DOHH2 (cell line): ENCODE data around the gene ERBB2.
A peak's percentile ranks its signal among the peaks of the same experiment; 100 is the strongest.

Experiments used
- H3F3A ChIP-seq: fragments of 200-600 bp; sonication (generic), shearing (Covaris generic); 2 replicates; pipeline ENCODE4 v1.6.0; 2016; ENCODE audit warnings: antibody characterized with exemption, mild to moderate bottlenecking; ENCODE audit not compliant: control insufficient read depth, insufficient read depth
- H3K27ac ChIP-seq: fragments of 200-600 bp; sonication (generic); 2 replicates; pipeline ENCODE4 v1.5.1; 2014; ENCODE audit warnings: low read depth, mild to moderate bottlenecking, low read length, moderate library complexity
- H3K27me3 ChIP-seq: fragments of 200-600 bp; sonication (generic); 2 replicates; pipeline ENCODE4 v1.6.1; 2014; ENCODE audit warnings: mild to moderate bottlenecking, low read length, mixed read lengths; ENCODE audit not compliant: control insufficient read depth
- H3K36me3 ChIP-seq: fragments of 200-600 bp; sonication (generic); 2 replicates; pipeline ENCODE4 v1.6.1; 2014; ENCODE audit warnings: mild to moderate bottlenecking, low read length, moderate library complexity, mixed read lengths; ENCODE audit not compliant: control insufficient read depth
- H3K4me1 ChIP-seq: fragments of 200-600 bp; sonication (generic); 2 replicates; pipeline ENCODE4 v1.6.1; 2014; ENCODE audit warnings: mild to moderate bottlenecking, low read length, mixed read lengths; ENCODE audit not compliant: control insufficient read depth
- H3K4me2 ChIP-seq: fragments of 200-600 bp; sonication (generic); 2 replicates; pipeline ENCODE4 v1.6.0; 2014; ENCODE audit warnings: mild to moderate bottlenecking, low read length, moderate library complexity
- H3K4me3 ChIP-seq: fragments of 200-600 bp; sonication (generic); 2 replicates; pipeline ENCODE4 v1.5.1; 2014; ENCODE audit warnings: mild to moderate bottlenecking, low read length, mixed read lengths
- H3K79me2 ChIP-seq: fragments of 200-600 bp; sonication (generic); 2 replicates; pipeline ENCODE4 v1.6.1; 2014; ENCODE audit warnings: mild to moderate bottlenecking, low read length, mixed read lengths; ENCODE audit not compliant: control insufficient read depth
- H3K9me2 ChIP-seq: fragments of 200-600 bp; sonication (generic); replicated peaks from 2 replicates; pipeline ENCODE4 v1.6.1; 2014; ENCODE audit warnings: mild to moderate bottlenecking, low read length, mixed read lengths; ENCODE audit not compliant: control insufficient read depth
- H3K9me3 ChIP-seq: fragments of 200-600 bp; sonication (generic); 2 replicates; pipeline ENCODE4 v1.6.1; 2014; ENCODE audit warnings: antibody characterized with exemption, low read length, mixed read lengths; ENCODE audit not compliant: control insufficient read depth, insufficient read depth
- H4K20me1 ChIP-seq: fragments of 200-600 bp; sonication (generic); 2 replicates; pipeline ENCODE4 v1.6.0; 2014; ENCODE audit warnings: low read depth, mild to moderate bottlenecking, antibody characterized with exemption, low read length, moderate library complexity; ENCODE audit not compliant: control insufficient read depth, insufficient read depth
- CTCF ChIP-seq: fragments of 200-600 bp; sonication (generic); IDR thresholded peaks from one replicate; pipeline ENCODE4 v1.5.1; 2014; ENCODE audit warnings: antibody characterized with exemption, mild to moderate bottlenecking, low read depth, low read length; ENCODE audit not compliant: poor library complexity, severe bottlenecking
- EZH2phosphoT487 ChIP-seq: fragments of 200-600 bp; sonication (generic); IDR thresholded peaks from 2 replicates; pipeline ENCODE4 v1.6.1; 2017; ENCODE audit warnings: borderline replicate concordance, mild to moderate bottlenecking, antibody characterized with exemption, low read length, moderate library complexity, mixed read lengths

ERBB2 gene

DNA sequence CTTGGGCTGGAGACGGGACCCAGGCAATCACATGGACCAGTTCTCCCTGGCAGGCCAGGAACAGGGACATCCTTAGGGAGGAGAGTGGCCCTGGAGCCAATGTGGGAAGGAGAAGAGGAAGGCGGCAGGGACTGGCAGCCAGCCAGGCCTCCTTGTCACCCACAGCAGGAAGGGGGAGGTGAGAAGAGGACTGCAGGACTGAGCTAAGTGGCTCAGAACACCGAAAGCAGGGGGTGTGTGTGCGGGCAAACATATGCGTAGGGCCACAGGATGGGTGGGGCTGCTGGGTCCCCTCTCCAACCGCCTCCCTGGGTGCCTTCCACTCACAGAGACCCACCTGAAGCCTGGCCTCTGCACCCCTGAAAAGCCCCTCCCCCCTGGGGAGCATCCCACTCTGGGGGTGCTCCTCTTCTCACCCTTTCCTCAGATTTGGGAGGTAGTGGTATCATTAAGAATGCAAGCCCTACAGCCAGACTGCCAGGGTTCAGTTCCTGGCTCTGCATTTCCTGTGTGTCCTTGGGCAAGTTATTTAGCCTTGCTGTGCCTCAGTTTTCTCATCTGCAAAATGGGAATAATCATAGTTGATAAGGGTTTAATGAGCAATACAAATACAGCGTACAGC, 23.6 kb upstream of the ERBB2 start:
- Histone ChIP-seq H3F3A (peaks cover 2% of the 10 kb centered on the region; the same call in 1 of the 2 replicates), H3K27ac (peak overlapping the region; percentile 51), H3K36me3 (no peaks in the 10 kb centered on the region), H3K4me2 (peak overlapping the region; percentile 46), H3K4me1 (peaks cover 74% of the 10 kb centered on the region), H3K9me2 (no peaks in the 10 kb centered on the region), H3K27me3 (0 out of 2 replicates have a peak, but pooled peaks cover 3% of the 10 kb centered on the region), H3K79me2 (no peaks in the 10 kb centered on the region), H4K20me1 (no peaks in the 10 kb centered on the region), H3K9me3 (no peaks in the 10 kb centered on the region), H3K4me3 (no peak overlapping the region)
- no peak for TF ChIP-seq CTCF
- TF ChIP-seq EZH2phosphoT487, result no peak

- TF ChIP-seq CTCF (no peak), EZH2phosphoT487 (no peak)
- no peaks in the 10 kb centered on the region for H3K79me2 ChIP-seq
- H3K9me3 ChIP-seq, result no peaks in the 10 kb centered on the region
- no peaks in the 10 kb centered on the region for H3K9me2 ChIP-seq
- H4K20me1 ChIP-seq, result no peaks in the 10 kb centered on the region
- H3K36me3 ChIP-seq, result no peaks in the 10 kb centered on the region
- H3K27me3 ChIP-seq, result 0 out of 2 replicates have a peak, but pooled peaks cover under 1% of the 10 kb centered on the region
- peaks cover 2% of the 10 kb centered on the region; the same call in 1 of the 2 replicates for H3F3A ChIP-seq
- peak overlapping the region; percentile 46; the same call in 1 of the 2 replicates for H3K4me2 ChIP-seq
- no peak overlapping the region for H3K4me3 ChIP-seq
- no peak overlapping the region for H3K27ac ChIP-seq
- peaks cover 77% of the 10 kb centered on the region for H3K4me1 ChIP-seq
Observed at GRCh38 chr17:39677072-39677471, 22.8 kb upstream of the ERBB2 start.

DNA sequence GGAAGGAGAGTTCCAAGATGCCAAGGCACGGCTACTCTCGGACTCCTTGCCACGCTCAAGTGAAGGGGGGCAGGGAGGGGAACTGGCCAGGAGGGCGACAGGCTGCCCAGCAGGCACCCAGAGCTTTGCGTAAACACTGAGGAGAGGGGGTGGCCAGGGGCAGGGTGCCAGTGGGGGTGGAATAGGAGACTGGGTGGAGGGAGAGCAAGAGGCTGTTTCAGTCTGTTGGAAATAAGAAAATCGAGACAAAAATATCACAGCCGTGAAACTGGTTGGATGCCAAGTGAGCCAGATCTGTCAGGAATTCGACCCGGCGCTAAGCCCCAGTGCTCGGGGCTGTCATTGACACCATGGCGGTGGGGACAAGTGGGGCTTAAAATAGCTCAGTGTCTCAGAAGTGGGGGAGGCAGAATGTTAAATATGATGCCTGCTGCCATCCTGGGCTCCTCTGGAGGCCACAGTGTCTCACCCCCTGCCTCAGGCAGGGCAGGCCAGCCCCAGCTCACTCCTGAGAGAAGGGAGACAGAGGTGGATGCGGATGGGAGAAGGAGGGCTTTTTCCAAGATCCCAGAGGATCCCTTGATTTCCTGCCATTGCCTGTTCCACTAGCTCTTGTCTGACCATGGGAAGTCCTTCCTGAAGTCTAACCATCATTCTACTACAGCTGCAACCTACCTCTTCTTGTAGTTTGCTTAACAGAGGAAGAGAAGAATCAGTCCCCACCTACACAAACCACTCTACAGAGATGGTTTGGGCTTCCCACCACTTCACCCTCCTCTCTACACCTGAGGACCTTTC, 22.1 kb upstream of the ERBB2 start:
- Histone ChIP-seq H3F3A (peaks cover 2% of the 10 kb centered on the region; the same call in 1 of the 2 replicates), H3K27ac (no peak overlapping the region), H3K9me2 (no peaks in the 10 kb centered on the region), H3K4me3 (no peak overlapping the region), H3K36me3 (no peaks in the 10 kb centered on the region), H3K79me2 (no peaks in the 10 kb centered on the region), H4K20me1 (no peaks in the 10 kb centered on the region), H3K27me3 (no peaks in the 10 kb centered on the region), H3K4me2 (no peak overlapping the region; the same call in 1 of the 2 replicates), H3K9me3 (no peaks in the 10 kb centered on the region), H3K4me1 (peaks cover 76% of the 10 kb centered on the region)
- no peak for TF ChIP-seq CTCF
- no peak for TF ChIP-seq EZH2phosphoT487
